ENCODE measurements around the gene ZNF565. TPM values are rescaled to one million over a fixed set of nuclear protein-coding genes. Genes with fewer than 3 reads are reported as not detected.
A peak's percentile ranks its signal among the peaks of the same experiment; 100 is the strongest.
"Not testable (repeated sequence)": the region's sequence is repeated elsewhere in the genome, so short reads cannot be mapped to it uniquely, and the experiment has no call there.

Gene ZNF565
- total and polyA plus RNA-seq, 4 experiments from 2014 or later: 0.76 to 10.9 (median 7.3) TPM

DNA sequence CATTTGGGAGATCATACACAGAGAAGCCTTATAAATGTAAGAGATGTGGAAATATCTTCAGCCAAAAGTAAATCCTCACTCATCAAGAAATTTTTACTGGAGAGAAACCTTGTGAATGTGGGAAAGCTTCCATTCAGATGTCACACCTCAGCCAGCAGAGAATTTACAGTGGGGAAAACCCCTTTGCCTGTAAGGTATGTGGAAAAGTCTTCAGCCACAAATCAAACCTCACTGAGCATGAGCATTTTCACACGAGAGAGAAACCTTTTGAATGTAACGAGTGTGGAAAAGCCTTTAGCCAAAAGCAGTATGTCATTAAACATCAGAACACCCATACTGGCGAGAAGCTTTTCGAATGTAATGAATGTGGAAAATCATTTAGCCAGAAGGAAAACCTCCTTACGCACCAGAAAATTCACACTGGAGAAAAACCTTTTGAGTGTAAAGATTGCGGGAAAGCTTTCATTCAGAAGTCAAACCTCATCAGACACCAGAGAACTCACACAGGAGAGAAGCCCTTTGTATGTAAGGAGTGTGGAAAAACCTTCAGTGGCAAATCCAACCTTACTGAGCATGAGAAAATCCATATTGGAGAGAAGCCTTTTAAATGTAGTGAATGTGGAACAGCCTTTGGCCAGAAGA lies 22.0 kb upstream of the ZNF565 start:
- no peak overlapping the region for H3K27ac Mint-ChIP-seq
- H3K4me1 ChIP-seq (ENCODE audit: insufficient read depth, low read length): no peaks in the 10 kb centered on the region
- H3K4me1 Mint-ChIP-seq: no peaks in the 10 kb centered on the region
- peaks cover 16 to 53% of the 10 kb centered on the region in 2 donors for H3K9me3 ChIP-seq (ENCODE audit: control insufficient read depth in 1 of 2, low read length in 2 of 2)
- no peaks in the 10 kb centered on the region for H3K27me3 Mint-ChIP-seq
- H3K9me3 Mint-ChIP-seq: peaks cover 0 to 98% (median 84%) of the 10 kb centered on the region in 8 donors
- H3K36me3 Mint-ChIP-seq: peaks cover 65 to 82% of the 10 kb centered on the region in 2 donors
- CTCF ChIA-PET (ENCODE audit: partially characterized antibody): no interaction called here
- peak overlapping the region; percentile 11 to 22 for H3K4me3 ChIP-seq (ENCODE audit: low read length in 2 of 2)
- H3K27ac ChIP-seq (ENCODE audit: low read depth, low read length): no peak overlapping the region
- DNase-seq: no peak
- peaks cover 52% of the 10 kb centered on the region for H3K36me3 ChIP-seq (ENCODE audit: insufficient read depth, low read length)
- intact Hi-C loops (cut with micrococcal nuclease): no loop called here
- POLR2A ChIA-PET (ENCODE audit: partially characterized antibody): no interaction called here
- no peaks in the 10 kb centered on the region for H3K27me3 ChIP-seq (ENCODE audit: insufficient read depth, low read length)
- no peak overlapping the region for H3K4me3 Mint-ChIP-seq

DNA sequence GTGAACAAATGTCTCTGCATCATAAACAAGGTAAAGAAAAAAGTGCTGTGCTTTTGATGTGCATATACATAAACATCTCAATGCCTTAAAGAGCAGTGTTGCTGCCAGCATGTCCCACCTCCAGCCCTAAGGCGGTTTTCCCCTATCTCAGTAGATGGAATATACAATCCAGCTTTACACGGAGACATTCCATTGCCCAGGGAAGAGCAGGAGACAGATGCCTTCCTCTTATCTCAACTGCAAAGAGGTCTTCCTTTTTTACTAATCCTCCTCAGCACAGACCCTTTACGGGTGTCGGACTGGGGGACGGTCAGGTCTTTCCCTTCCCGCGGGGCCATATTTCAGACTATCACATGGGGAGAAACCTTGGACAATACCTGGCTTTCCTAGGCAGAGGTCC lies 19.2 kb upstream of the ZNF565 start:
- H3K4me3 ChIP-seq (ENCODE audit: low read length in 2 of 2); H3K27ac ChIP-seq (ENCODE audit: low read depth, low read length); H3K27me3 ChIP-seq (ENCODE audit: insufficient read depth, low read length); intact Hi-C loops (cut with micrococcal nuclease); POLR2A ChIA-PET (ENCODE audit: partially characterized antibody); DNase-seq; H3K27ac Mint-ChIP-seq; CTCF ChIA-PET (ENCODE audit: partially characterized antibody); H3K27me3 Mint-ChIP-seq; H3K4me1 ChIP-seq (ENCODE audit: insufficient read depth, low read length); H3K4me3 Mint-ChIP-seq; H3K4me1 Mint-ChIP-seq: not testable (repeated sequence)
- Mint-ChIP-seq H3K9me3 (peaks cover 6 to 93% (median 81%) of the 10 kb centered on the region in 8 donors), H3K36me3 (peaks cover 85 to 90% of the 10 kb centered on the region in 2 donors)
- H3K9me3 ChIP-seq (ENCODE audit: control insufficient read depth in 1 of 2, low read length in 2 of 2): peaks cover 16 to 48% of the 10 kb centered on the region in 2 donors
- H3K36me3 ChIP-seq (ENCODE audit: insufficient read depth, low read length): peaks cover 79% of the 10 kb centered on the region

- H3K4me3 Mint-ChIP-seq: peak overlapping the region in 2 of 8 donors; percentile 33 to 42
- ChIA-PET CTCF (ENCODE audit: partially characterized antibody) (interaction anchor here (1.2 kb wide), 1 partner anchor 11 kb away, joined by 3 read pairs; the partner anchor contains the start of genes ZNF146 and ZNF565), POLR2A (ENCODE audit: partially characterized antibody) (interaction anchor here (1.8 kb wide), 1 partner anchor 11 kb away, joined by 4 read pairs; the partner anchor contains the start of genes ZNF146 and ZNF565)
- H3K36me3 Mint-ChIP-seq: peaks cover 61 to 66% of the 10 kb centered on the region in 2 donors
- Histone ChIP-seq H3K36me3 (ENCODE audit: insufficient read depth, low read length) (peaks cover 57% of the 10 kb centered on the region), H3K4me3 (ENCODE audit: low read length in 2 of 2) (no peak overlapping the region), H3K9me3 (ENCODE audit: control insufficient read depth in 1 of 2, low read length in 2 of 2) (peaks cover 0 to 16% of the 10 kb centered on the region in 2 donors), H3K4me1 (ENCODE audit: insufficient read depth, low read length) (peaks cover 10% of the 10 kb centered on the region), H3K27ac (ENCODE audit: low read depth, low read length) (no peak overlapping the region), H3K27me3 (ENCODE audit: insufficient read depth, low read length) (no peaks in the 10 kb centered on the region)
- H3K27me3 Mint-ChIP-seq: no peaks in the 10 kb centered on the region
- DNase-seq: no peak
- peaks cover 5 to 49% (median 25%) of the 10 kb centered on the region in 8 donors for H3K9me3 Mint-ChIP-seq
- intact Hi-C loops (cut with micrococcal nuclease): no loop called here
- H3K27ac Mint-ChIP-seq: peak overlapping the region in 3 of 7 donors; percentile 4 to 36 (median 11)
- peaks cover 12 to 48% (median 30%) of the 10 kb centered on the region in 4 donors for H3K4me1 Mint-ChIP-seq
These were observed 10.9 kb upstream of the ZNF565 start for GRCh38 chr19:36225219-36225892.

- intact Hi-C loops (cut with micrococcal nuclease): no loop called here
- CTCF ChIA-PET (ENCODE audit: partially characterized antibody): no interaction called here
- no peak for DNase-seq
- Mint-ChIP-seq H3K4me1 (peaks cover 21 to 52% (median 35%) of the 10 kb centered on the region in 4 donors), H3K36me3 (peaks cover 50 to 55% of the 10 kb centered on the region in 2 donors), H3K27me3 (no peaks in the 10 kb centered on the region), H3K4me3 (no peak overlapping the region), H3K9me3 (peaks cover 0 to 31% (median 8%) of the 10 kb centered on the region in 8 donors), H3K27ac (no peak overlapping the region)
- Histone ChIP-seq H3K9me3 (ENCODE audit: control insufficient read depth in 1 of 2, low read length in 2 of 2) (peaks cover 0 to 8% of the 10 kb centered on the region in 2 donors), H3K36me3 (ENCODE audit: insufficient read depth, low read length) (peaks cover 41% of the 10 kb centered on the region), H3K27me3 (ENCODE audit: insufficient read depth, low read length) (no peaks in the 10 kb centered on the region), H3K4me1 (ENCODE audit: insufficient read depth, low read length) (peaks cover 29% of the 10 kb centered on the region), H3K27ac (ENCODE audit: low read depth, low read length) (no peak overlapping the region), H3K4me3 (ENCODE audit: low read length in 2 of 2) (no peak overlapping the region)
- POLR2A ChIA-PET (ENCODE audit: partially characterized antibody): no interaction called here
These were observed 8.0 kb upstream of the ZNF565 start for GRCh38 chr19:36222503-36222902.

DNA sequence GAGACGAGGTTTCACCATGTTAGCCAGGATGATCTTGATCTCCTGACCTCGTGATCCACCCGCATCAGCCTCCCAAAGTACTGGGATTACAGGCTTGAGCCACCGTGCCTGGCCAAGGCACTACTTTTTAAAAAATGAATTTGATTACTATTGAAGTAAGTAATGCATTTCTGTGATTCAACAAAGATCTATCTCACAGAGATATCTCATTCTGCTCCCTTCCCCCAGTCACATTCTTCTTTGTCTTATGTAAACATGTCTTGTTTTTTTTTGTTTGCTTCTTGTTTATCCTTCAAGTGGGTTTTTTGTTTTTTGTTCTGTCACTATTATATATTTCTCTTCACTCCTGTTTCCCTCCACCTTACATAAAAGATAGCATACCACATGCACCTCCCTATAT lies 7.0 kb upstream of the ZNF565 start:
- Mint-ChIP-seq H3K4me3 (peak overlapping the region in 2 of 8 donors; percentile 12 to 26), H3K36me3 (peaks cover 49 to 55% of the 10 kb centered on the region in 2 donors), H3K27me3 (no peaks in the 10 kb centered on the region), H3K9me3 (peaks cover 0 to 30% (median 7%) of the 10 kb centered on the region in 8 donors), H3K27ac (peak overlapping the region in 2 of 7 donors; percentile 29 to 65), H3K4me1 (peaks cover 26 to 59% (median 39%) of the 10 kb centered on the region in 4 donors)
- ChIA-PET CTCF (ENCODE audit: partially characterized antibody) (no interaction called here), POLR2A (ENCODE audit: partially characterized antibody) (no interaction called here)
- Histone ChIP-seq H3K27me3 (ENCODE audit: insufficient read depth, low read length) (no peaks in the 10 kb centered on the region), H3K27ac (ENCODE audit: low read depth, low read length) (no peak overlapping the region), H3K9me3 (ENCODE audit: control insufficient read depth in 1 of 2, low read length in 2 of 2) (peaks cover 0 to 7% of the 10 kb centered on the region in 2 donors), H3K4me1 (ENCODE audit: insufficient read depth, low read length) (peaks cover 33% of the 10 kb centered on the region), H3K4me3 (ENCODE audit: low read length in 2 of 2) (no peak overlapping the region), H3K36me3 (ENCODE audit: insufficient read depth, low read length) (peaks cover 36% of the 10 kb centered on the region)
- intact Hi-C loops (cut with micrococcal nuclease): no loop called here
- DNase-seq: no peak

GRCh38 chr19:36215276-36216123 lies 1.0 kb upstream of the ZNF565 start:
- Histone ChIP-seq H3K9me3 (ENCODE audit: control insufficient read depth in 1 of 2, low read length in 2 of 2) (no peaks in the 10 kb centered on the region), H3K27ac (ENCODE audit: low read depth, low read length) (peak overlapping the region; percentile 96), H3K27me3 (ENCODE audit: insufficient read depth, low read length) (no peaks in the 10 kb centered on the region), H3K4me3 (ENCODE audit: low read length in 2 of 2) (peak overlapping the region; percentile 76 to 98), H3K4me1 (ENCODE audit: insufficient read depth, low read length) (peaks cover 39% of the 10 kb centered on the region), H3K36me3 (ENCODE audit: insufficient read depth, low read length) (peaks cover 10% of the 10 kb centered on the region)
- H3K36me3 Mint-ChIP-seq: peaks cover 12 to 14% of the 10 kb centered on the region in 2 donors
- H3K9me3 Mint-ChIP-seq: peaks cover 0 to 3% (median 0%) of the 10 kb centered on the region in 8 donors
- H3K4me3 Mint-ChIP-seq: no peak overlapping the region
- ChIA-PET POLR2A (ENCODE audit: partially characterized antibody) (interaction anchor here (0.6 to 2.3 kb wide), 29 partner anchors 9 to 1440 kb away, joined by 3 to 29 read pairs (median 6); partner anchors contain the start of genes ALKBH6, CAPNS1, LIN37 and POLR2I), CTCF (ENCODE audit: partially characterized antibody) (interaction anchor here (0.6 to 1.4 kb wide), 4 partner anchors 10 to 1011 kb away, joined by 3 to 7 read pairs (median 4); partner anchors contain the start of gene ZNF566)
- peak in 1 of 5 donors; percentile 37 for DNase-seq
- H3K4me1 Mint-ChIP-seq: peaks cover 19 to 30% (median 21%) of the 10 kb centered on the region in 4 donors
- no peaks in the 10 kb centered on the region for H3K27me3 Mint-ChIP-seq
- intact Hi-C loops (cut with micrococcal nuclease): loop anchor here (1.0 to 10.0 kb wide), 11 partner anchors 163 to 1691 kb away; partner anchors contain the start of genes SIPA1L3, WDR87, ZFP14 and ZFP82
- no peak overlapping the region for H3K27ac Mint-ChIP-seq

Data from CD4-positive, alpha-beta memory T cell (primary cell).